Activated T-cell treated with anti-CD3 and anti-CD28 coated beads, Interleukin-2, amount 50 U/mL, for 24 hours (primary cell): ENCODE results near the gene TBC1D1.

Experiments
- DNase-seq: peaks from one replicate; pipeline ENCODE4 v3.0.0-alpha.2; 2020
- H3K27ac Mint-ChIP-seq: 2 replicates; pipeline ENCODE4 v1.8.0; 2020; ENCODE audit warnings: mild to moderate bottlenecking, mixed read lengths
- H3K27me3 Mint-ChIP-seq: 2 replicates; pipeline ENCODE4 v1.8.0; 2020; ENCODE audit warnings: mixed read lengths
- H3K36me3 Mint-ChIP-seq: 2 replicates; pipeline ENCODE4 v1.8.0; 2020; ENCODE audit warnings: low read depth, mixed read lengths
- H3K4me1 Mint-ChIP-seq: 2 replicates; pipeline ENCODE4 v1.8.0; 2020; ENCODE audit warnings: low read depth, mixed read lengths
- H3K4me3 Mint-ChIP-seq: 2 replicates; pipeline ENCODE4 v1.8.0; 2020; ENCODE audit warnings: mild to moderate bottlenecking, moderate library complexity, mixed read lengths
- H3K9me3 Mint-ChIP-seq: 2 replicates; pipeline ENCODE4 v1.8.0; 2020; ENCODE audit warnings: mixed read lengths

TBC1D1 gene

GRCh38 chr4:38030023-38030422 lies 139.1 kb downstream of the TBC1D1 start:
- peaks cover 57% of the 10 kb centered on the region for H3K36me3 Mint-ChIP-seq
- H3K4me1 Mint-ChIP-seq: no peaks in the 10 kb centered on the region
- H3K9me3 Mint-ChIP-seq: no peaks in the 10 kb centered on the region
- H3K27me3 Mint-ChIP-seq: no peaks in the 10 kb centered on the region
- no peak overlapping the region for H3K27ac Mint-ChIP-seq
- no peak overlapping the region for H3K4me3 Mint-ChIP-seq
- no peak for DNase-seq

GRCh38 chr4:38034986-38035882 lies 144.3 kb downstream of the TBC1D1 start:
- DNase-seq: no peak
- Mint-ChIP-seq H3K4me1 (no peaks in the 10 kb centered on the region), H3K4me3 (no peak overlapping the region), H3K27ac (no peak overlapping the region), H3K9me3 (no peaks in the 10 kb centered on the region), H3K36me3 (peaks cover 53% of the 10 kb centered on the region), H3K27me3 (no peaks in the 10 kb centered on the region)

GRCh38 chr4:38036548-38036947 lies 145.7 kb downstream of the TBC1D1 start:
- no peaks in the 10 kb centered on the region for H3K9me3 Mint-ChIP-seq
- no peak for DNase-seq
- no peak overlapping the region for H3K27ac Mint-ChIP-seq
- peaks cover 50% of the 10 kb centered on the region for H3K36me3 Mint-ChIP-seq
- H3K4me1 Mint-ChIP-seq: no peaks in the 10 kb centered on the region
- no peak overlapping the region for H3K4me3 Mint-ChIP-seq
- H3K27me3 Mint-ChIP-seq: no peaks in the 10 kb centered on the region

- H3K9me3 Mint-ChIP-seq: no peaks in the 10 kb centered on the region
- H3K4me1 Mint-ChIP-seq: no peaks in the 10 kb centered on the region
- H3K27me3 Mint-ChIP-seq: no peaks in the 10 kb centered on the region
- no peak overlapping the region for H3K4me3 Mint-ChIP-seq
- peaks cover 50% of the 10 kb centered on the region for H3K36me3 Mint-ChIP-seq
- DNase-seq: no peak
- no peak overlapping the region for H3K27ac Mint-ChIP-seq
Observed at GRCh38 chr4:38037612-38038011, 146.7 kb downstream of the TBC1D1 start.

GRCh38 chr4:38040619-38041018 lies 149.7 kb downstream of the TBC1D1 start:
- Mint-ChIP-seq H3K36me3 (peaks cover 62% of the 10 kb centered on the region), H3K4me1 (no peaks in the 10 kb centered on the region), H3K27me3 (no peaks in the 10 kb centered on the region), H3K9me3 (no peaks in the 10 kb centered on the region), H3K4me3 (no peak overlapping the region), H3K27ac (no peak overlapping the region)
- no peak for DNase-seq

GRCh38 chr4:38044060-38044459 lies 153.2 kb downstream of the TBC1D1 start:
- Mint-ChIP-seq H3K27ac (no peak overlapping the region), H3K36me3 (peaks cover 62% of the 10 kb centered on the region), H3K4me3 (no peak overlapping the region), H3K4me1 (no peaks in the 10 kb centered on the region), H3K9me3 (no peaks in the 10 kb centered on the region), H3K27me3 (no peaks in the 10 kb centered on the region)
- no peak for DNase-seq

GRCh38 chr4:38045289-38045988 lies 154.6 kb downstream of the TBC1D1 start:
- H3K27ac Mint-ChIP-seq: no peak overlapping the region
- no peaks in the 10 kb centered on the region for H3K9me3 Mint-ChIP-seq
- H3K36me3 Mint-ChIP-seq: peaks cover 69% of the 10 kb centered on the region
- no peaks in the 10 kb centered on the region for H3K4me1 Mint-ChIP-seq
- no peak for DNase-seq
- no peak overlapping the region for H3K4me3 Mint-ChIP-seq
- H3K27me3 Mint-ChIP-seq: no peaks in the 10 kb centered on the region

GRCh38 chr4:38046727-38047489 lies 156.0 kb downstream of the TBC1D1 start:
- H3K4me1 Mint-ChIP-seq: no peaks in the 10 kb centered on the region
- H3K9me3 Mint-ChIP-seq: no peaks in the 10 kb centered on the region
- no peak overlapping the region for H3K27ac Mint-ChIP-seq
- peaks cover 76% of the 10 kb centered on the region for H3K36me3 Mint-ChIP-seq
- DNase-seq: no peak
- no peaks in the 10 kb centered on the region for H3K27me3 Mint-ChIP-seq
- no peak overlapping the region for H3K4me3 Mint-ChIP-seq

GRCh38 chr4:38049545-38050170 lies 158.8 kb downstream of the TBC1D1 start:
- no peaks in the 10 kb centered on the region for H3K27me3 Mint-ChIP-seq
- peak overlapping the region; percentile 27 for H3K27ac Mint-ChIP-seq
- H3K4me1 Mint-ChIP-seq: no peaks in the 10 kb centered on the region
- peaks cover 81% of the 10 kb centered on the region for H3K36me3 Mint-ChIP-seq
- no peaks in the 10 kb centered on the region for H3K9me3 Mint-ChIP-seq
- no peak for DNase-seq
- H3K4me3 Mint-ChIP-seq: no peak overlapping the region

GRCh38 chr4:38050560-38051350 lies 159.9 kb downstream of the TBC1D1 start:
- Mint-ChIP-seq H3K4me1 (no peaks in the 10 kb centered on the region), H3K36me3 (peaks cover 84% of the 10 kb centered on the region), H3K4me3 (no peak overlapping the region), H3K9me3 (no peaks in the 10 kb centered on the region), H3K27me3 (no peaks in the 10 kb centered on the region), H3K27ac (no peak overlapping the region)
- DNase-seq: no peak

- Mint-ChIP-seq H3K9me3 (no peaks in the 10 kb centered on the region), H3K27me3 (no peaks in the 10 kb centered on the region), H3K36me3 (peaks cover 81% of the 10 kb centered on the region), H3K4me3 (no peak overlapping the region), H3K27ac (peak overlapping the region; percentile 51), H3K4me1 (no peaks in the 10 kb centered on the region)
- no peak for DNase-seq
Observed at GRCh38 chr4:38055566-38055965, 164.7 kb downstream of the TBC1D1 start.

GRCh38 chr4:38056011-38056685 lies 165.3 kb downstream of the TBC1D1 start:
- no peaks in the 10 kb centered on the region for H3K9me3 Mint-ChIP-seq
- DNase-seq: no peak
- H3K27ac Mint-ChIP-seq: peak overlapping the region; percentile 51
- H3K4me3 Mint-ChIP-seq: no peak overlapping the region
- H3K4me1 Mint-ChIP-seq: no peaks in the 10 kb centered on the region
- no peaks in the 10 kb centered on the region for H3K27me3 Mint-ChIP-seq
- peaks cover 81% of the 10 kb centered on the region for H3K36me3 Mint-ChIP-seq

GRCh38 chr4:38058151-38058550 lies 167.3 kb downstream of the TBC1D1 start:
- Mint-ChIP-seq H3K36me3 (peaks cover 76% of the 10 kb centered on the region), H3K9me3 (no peaks in the 10 kb centered on the region), H3K27me3 (no peaks in the 10 kb centered on the region), H3K27ac (no peak overlapping the region), H3K4me1 (peaks cover 15% of the 10 kb centered on the region), H3K4me3 (no peak overlapping the region)
- no peak for DNase-seq
